H1 (cell line): ENCODE data around the gene RNMT. TPM values are rescaled to one million over a fixed set of nuclear protein-coding genes. Genes with fewer than 3 reads are reported as not detected.

ENCODE experiments used
- CTCF ChIA-PET: fragments of 300-600 bp; sonication (Branson Sonifier 250); formaldehyde crosslinking; loops from one replicate; lab custom pipeline; 2021; ENCODE audit not compliant: partially characterized antibody; lab: Charles Lee
- POLR2A ChIA-PET: fragments of 300-600 bp; sonication (Branson Sonifier 250); formaldehyde crosslinking; loops from one replicate; lab custom pipeline; 2021; ENCODE audit warnings: inconsistent platforms; ENCODE audit not compliant: partially characterized antibody; lab: Charles Lee
- DNase-seq, 2 experiments: peaks; one replicate each; pipeline versions ENCODE4 v3.0.0 to v3.0.0-alpha.2; 2010 to 2022; ENCODE audit warnings: low spot score in 2 of 2, low read depth in 1 of 2, mixed read lengths in 1 of 2
- FAIRE-seq: peaks from 2 replicates; lab custom pipeline; 2011; peaks lifted over from hg19 to GRCh38; lab: Jason Lieb, UNC
- H2AFZ ChIP-seq: 2 replicates; pipeline ENCODE4 v1.8.1; 2012; ENCODE audit warnings: low read length, inconsistent platforms
- H2AK5ac ChIP-seq: 2 replicates; pipeline ENCODE4 v1.6.1; 2013; ENCODE audit warnings: low read depth, low read length
- H2BK120ac ChIP-seq: replicated peaks from 2 replicates; pipeline ENCODE3; 2013; ENCODE audit warnings: low read depth, low read length, inconsistent platforms
- H2BK12ac ChIP-seq: 2 replicates; pipeline ENCODE4 v1.6.1; 2013; ENCODE audit warnings: low read depth, low read length
- H2BK15ac ChIP-seq: 2 replicates; pipeline ENCODE4 v1.6.1; 2013; ENCODE audit warnings: low read length
- H2BK20ac ChIP-seq: 2 replicates; pipeline ENCODE4 v1.6.1; 2013; ENCODE audit warnings: low read length
- H2BK5ac ChIP-seq: 2 replicates; pipeline ENCODE4 v1.6.1; 2013; ENCODE audit warnings: low read depth, low read length
- H3K14ac ChIP-seq: 2 replicates; pipeline ENCODE4 v1.6.1; 2013; ENCODE audit warnings: inconsistent platforms; ENCODE audit not compliant: insufficient read length
- H3K18ac ChIP-seq: 2 replicates; pipeline ENCODE4 v1.6.1; 2013; ENCODE audit warnings: low read length; ENCODE audit errors: extremely low read depth
- H3K23ac ChIP-seq: 2 replicates; pipeline ENCODE4 v1.6.1; 2013; ENCODE audit warnings: inconsistent platforms; ENCODE audit not compliant: insufficient read length
- H3K23me2 ChIP-seq: 2 replicates; pipeline ENCODE4 v1.6.1; 2013; ENCODE audit warnings: low read depth, low read length
- H3K27ac ChIP-seq: 2 replicates; pipeline ENCODE4 v1.6.1; 2011; ENCODE audit warnings: low read depth, low read length, inconsistent platforms
- H3K27me3 ChIP-seq, 4 experiments: replicated peaks in 1 of 4; 1 replicate in 1 of 4; 2 replicates in 3 of 4; pipeline versions ENCODE4 v1.6.1 to v1.8.1; 2011 to 2013; ENCODE audit warnings: low read length in 3 of 4, mild to moderate bottlenecking in 3 of 4, inconsistent platforms in 2 of 4, mixed read lengths in 2 of 4, moderate library complexity in 1 of 4; ENCODE audit not compliant: control insufficient read depth in 3 of 4, insufficient read depth in 3 of 4; ENCODE audit errors: extremely low read depth in 1 of 4
- H3K36me3 ChIP-seq, 4 experiments: 2 replicates each; pipeline versions ENCODE4 v1.6.1 to v1.8.1; 2011 to 2013; ENCODE audit warnings: mild to moderate bottlenecking in 4 of 4, low read length in 3 of 4, moderate library complexity in 2 of 4, control low read depth in 1 of 4, inconsistent platforms in 1 of 4; ENCODE audit not compliant: insufficient read depth in 4 of 4, control insufficient read depth in 2 of 4
- H3K4ac ChIP-seq: replicated peaks from 2 replicates; pipeline ENCODE3; 2013; ENCODE audit warnings: low read length, low read depth, mixed read lengths, inconsistent platforms; ENCODE audit not compliant: insufficient read length
- H3K4me1 ChIP-seq, 4 experiments: replicated peaks in 1 of 4; 1 replicate in 1 of 4; 2 replicates in 3 of 4; pipeline versions ENCODE4 v1.6.1 to v1.8.1; 2011 to 2013; ENCODE audit warnings: low read length in 3 of 4, inconsistent platforms in 2 of 4, mixed read lengths in 1 of 4; ENCODE audit not compliant: insufficient read depth in 4 of 4, control insufficient read depth in 3 of 4
- H3K4me2 ChIP-seq, 2 experiments: 2 replicates each; pipeline versions ENCODE4 v1.6.1 to v1.8.1; 2011 to 2013; ENCODE audit warnings: low read depth in 2 of 2, low read length in 2 of 2, control low read depth in 1 of 2, inconsistent platforms in 1 of 2, mild to moderate bottlenecking in 1 of 2; ENCODE audit not compliant: insufficient read depth in 1 of 2
- H3K4me3 ChIP-seq, 4 experiments: fragments of 200-600, 300-600 bp in 1 of 4; sonication (generic), shearing (Covaris generic), sonication (Bioruptor Twin) in 1 of 4; 2 replicates each; pipeline versions ENCODE4 v1.5.1 to v1.8.1; 2011 to 2016; ENCODE audit warnings: low read length in 4 of 4, low read depth in 3 of 4, control low read depth in 2 of 4, inconsistent platforms in 2 of 4, mild to moderate bottlenecking in 2 of 4, mixed read lengths in 1 of 4, moderate library complexity in 1 of 4; ENCODE audit not compliant: insufficient read depth in 2 of 4; ENCODE audit errors: extremely low read depth in 1 of 4
- H3K56ac ChIP-seq: replicated peaks from 2 replicates; pipeline ENCODE3; 2013; ENCODE audit warnings: low read depth, mild to moderate bottlenecking, mixed read lengths, low read length, inconsistent platforms; ENCODE audit not compliant: insufficient read length
- H3K79me1 ChIP-seq: 2 replicates; pipeline ENCODE4 v1.6.1; 2013; ENCODE audit warnings: low read depth, low read length, control low read depth
- H3K79me2 ChIP-seq, 2 experiments: 2 replicates each; pipeline versions ENCODE4 v1.6.1 to v1.8.1; 2012 to 2013; ENCODE audit warnings: low read length in 2 of 2, mild to moderate bottlenecking in 2 of 2, inconsistent platforms in 1 of 2; ENCODE audit not compliant: insufficient read depth in 2 of 2, control insufficient read depth in 1 of 2
- H3K9ac ChIP-seq, 4 experiments: replicated peaks in 1 of 4; 1 replicate in 1 of 4; 2 replicates in 3 of 4; pipeline versions ENCODE4 v1.6.1 to v1.8.1; 2011 to 2013; ENCODE audit warnings: low read depth in 3 of 4, low read length in 3 of 4, control low read depth in 2 of 4, mild to moderate bottlenecking in 2 of 4, moderate library complexity in 2 of 4, inconsistent platforms in 1 of 4; ENCODE audit errors: extremely low read depth in 1 of 4
- H3K9me3 ChIP-seq, 2 experiments: 2 replicates each; pipeline versions ENCODE4 v1.6.1 to v1.8.1; 2012 to 2013; ENCODE audit warnings: mild to moderate bottlenecking in 2 of 2, moderate library complexity in 2 of 2, control low read depth in 1 of 2, inconsistent platforms in 1 of 2, low read depth in 1 of 2, low read length in 1 of 2, mixed read lengths in 1 of 2; ENCODE audit not compliant: insufficient read depth in 2 of 2
- H4K20me1 ChIP-seq, 2 experiments: replicated peaks in 1 of 2; 2 replicates each; pipeline versions ENCODE3 to v1.8.1; 2011 to 2013; ENCODE audit warnings: inconsistent platforms in 2 of 2, low read length in 2 of 2, mild to moderate bottlenecking in 1 of 2; ENCODE audit not compliant: insufficient read depth in 2 of 2, control insufficient read depth in 1 of 2
- H4K5ac ChIP-seq: 2 replicates; pipeline ENCODE4 v1.6.1; 2013; ENCODE audit warnings: low read length, low read depth, mixed read lengths, inconsistent platforms; ENCODE audit not compliant: insufficient read length
- H4K8ac ChIP-seq: 2 replicates; pipeline ENCODE4 v1.8.0; 2013; ENCODE audit warnings: mild to moderate bottlenecking, moderate library complexity, low read length, inconsistent platforms; ENCODE audit not compliant: insufficient read depth; ENCODE audit errors: extremely low read depth
- H4K91ac ChIP-seq: replicated peaks from 2 replicates; pipeline ENCODE3; 2013; ENCODE audit warnings: low read length, mixed read lengths, inconsistent platforms; ENCODE audit not compliant: insufficient read length
- BACH1 ChIP-seq: IDR thresholded peaks from 2 replicates; pipeline ENCODE4 v1.6.1; 2012; ENCODE audit warnings: low read length, improper control_type of control experiment
- CREB1 ChIP-seq: IDR thresholded peaks from 2 replicates; pipeline ENCODE4 v1.6.1; 2012; ENCODE audit warnings: inconsistent platforms
- RFX5 ChIP-seq: IDR thresholded peaks from 2 replicates; pipeline ENCODE4 v1.6.1; 2011; ENCODE audit warnings: low read depth, low read length, improper control_type of control experiment, borderline replicate concordance
- RNF2 ChIP-seq: fragments of 200-900, 300-1000 bp; sonication (generic); IDR thresholded peaks from 2 replicates; pipeline ENCODE4 v1.7.1; 2016; ENCODE audit warnings: borderline replicate concordance, low read depth, mild to moderate bottlenecking, antibody characterized with exemption, low read length; ENCODE audit not compliant: poor library complexity, severe bottlenecking; ENCODE audit errors: missing control alignments
- SP4 ChIP-seq: IDR thresholded peaks from 2 replicates; pipeline ENCODE4 v1.6.1; 2012; ENCODE audit warnings: low read length, inconsistent platforms
- SUZ12 ChIP-seq: fragments of 200-600 bp; sonication (generic); IDR thresholded peaks from 2 replicates; pipeline ENCODE4 v1.6.1; 2012; ENCODE audit warnings: mild to moderate bottlenecking, inconsistent platforms, low read length, moderate library complexity, mixed read lengths
- TAF7 ChIP-seq: optimal IDR thresholded peaks from 2 replicates; pipeline ENCODE3; 2011; ENCODE audit warnings: low read depth, mild to moderate bottlenecking, inconsistent platforms, low read length, moderate library complexity, borderline replicate concordance
- TEAD4 ChIP-seq: IDR thresholded peaks from 2 replicates; pipeline ENCODE4 v1.6.1; 2012; ENCODE audit warnings: low read depth, low read length, inconsistent platforms, mixed read lengths
- WGBS, 2 experiments: shearing (Covaris generic) in 1 of 2; methylation state at CpG; one replicate each; pipeline versions ENCODE4 v1.1.6 to v1.1.7; 2013 to 2015; ENCODE audit warnings: low lambda C conversion rate in 2 of 2, mixed read lengths in 2 of 2, inconsistent platforms in 1 of 2, low coverage in 1 of 2, missing lambda C conversion rate in 1 of 2; ENCODE audit not compliant: insufficient replicate concordance in 2 of 2, insufficient coverage in 1 of 2, insufficient read length in 1 of 2; ENCODE audit errors: extremely low coverage in 1 of 2, missing lambda C conversion rate in 1 of 2; 5-methylcytosine and 5-hydroxymethylcytosine counted together
- polyA plus RNA-seq, 7 experiments: library from polyadenylated mRNA; depleted of rRNA in 3 of 7; stranded (reverse) in 5 of 7; unstranded in 2 of 7; fragments of >200 nt in 5 of 7; fragments of 200-250 nt in 2 of 7; gene quantifications; 1 replicate in 5 of 7; 2 replicates in 1 of 7; 4 replicates in 1 of 7; pipeline versions ENCODE4 v1.2.1 to v1.2.3, GENCODE V29; 2011 to 2013; ENCODE audit warnings: missing spikeins in 2 of 7, mixed read lengths in 2 of 7
- total RNA-seq: library from RNA; stranded (reverse); fragmentation: NEBNext Ultra II Directional; extraction: Animal tissue kit (Norgen Biotek cat#: 25700); gene quantifications from 2 replicates; pipeline ENCODE4 v1.2.1, GENCODE V29; 2021
- TF ChIP-seq, protein P1 (sequence below), 3 experiments: IDR thresholded peaks; 1 replicate in 2 of 3; 2 replicates in 1 of 3; pipeline versions ENCODE4 v1.5.1 to v1.6.1; 2011; ENCODE audit warnings: low read length in 3 of 3, mild to moderate bottlenecking in 3 of 3, inconsistent platforms in 2 of 3, low read depth in 1 of 3, moderate library complexity in 1 of 3; ENCODE audit not compliant: insufficient read depth in 1 of 3; ENCODE audit errors: control extremely low read depth in 1 of 3

The RNMT gene
- total and polyA plus RNA-seq, 2 of the 8 experiments (the other 6 are each of a cell fraction or from before 2014, with no cell fraction given) = 25.3 to 63.5 TPM

DNA sequence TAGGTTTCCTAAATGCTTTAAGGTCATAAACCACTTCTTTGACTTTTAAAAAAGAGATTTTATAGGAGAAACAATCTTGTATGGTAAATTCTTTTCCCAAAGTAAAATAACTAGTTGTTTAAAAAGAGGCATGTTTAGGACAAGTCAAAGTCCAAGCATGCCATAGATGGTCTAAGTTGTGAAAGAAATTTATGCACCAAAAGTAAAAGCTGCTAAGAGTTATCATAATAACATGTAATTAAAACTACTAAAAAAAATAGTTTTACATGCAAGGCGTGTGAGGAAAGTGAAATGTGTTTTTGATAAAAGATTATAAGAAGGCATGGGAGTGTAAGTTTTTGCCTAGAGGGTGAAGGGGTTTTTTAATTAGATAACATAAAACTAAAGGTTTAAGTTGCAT is 22.6 kb upstream of the RNMT start:
- Histone ChIP-seq H2BK20ac (no peak overlapping the region), H3K9ac (no peak overlapping the region), H3K18ac (no peak overlapping the region), H3K27ac (no peak overlapping the region), H4K91ac (no peak overlapping the region), H3K79me1 (no peaks in the 10 kb centered on the region), H2BK5ac (no peak overlapping the region), H3K9me3 (peaks cover 33 to 39% of the 10 kb centered on the region in 2 experiments), H3K4me1 (no peaks in the 10 kb centered on the region), H3K56ac (no peak overlapping the region), H4K8ac (no peak overlapping the region), H3K4ac (no peak overlapping the region), H3K14ac (no peak overlapping the region), H3K4me3 (no peak overlapping the region), H2BK12ac (no peak overlapping the region), H2BK15ac (no peak overlapping the region), H3K79me2 (peaks cover 0 to 51% of the 10 kb centered on the region in 2 experiments; a peak in 2 of 4 replicates), H2AK5ac (no peak overlapping the region), H2BK120ac (no peak overlapping the region), H3K27me3 (no peaks in the 10 kb centered on the region), H3K23ac (no peak overlapping the region), H4K20me1 (no peaks in the 10 kb centered on the region), H4K5ac (no peak overlapping the region), H3K23me2 (no peaks in the 10 kb centered on the region), H3K4me2 (no peak overlapping the region), H3K36me3 (peaks cover 0 to 20% (median 3%) of the 10 kb centered on the region in 4 experiments; a peak in 4 of 8 replicates), H2AFZ (no peak overlapping the region)
- ChIA-PET POLR2A (no interaction called here), CTCF (no interaction called here)
- FAIRE-seq (no peak), DNase-seq (no peak)
- TF ChIP-seq, protein P1, sequence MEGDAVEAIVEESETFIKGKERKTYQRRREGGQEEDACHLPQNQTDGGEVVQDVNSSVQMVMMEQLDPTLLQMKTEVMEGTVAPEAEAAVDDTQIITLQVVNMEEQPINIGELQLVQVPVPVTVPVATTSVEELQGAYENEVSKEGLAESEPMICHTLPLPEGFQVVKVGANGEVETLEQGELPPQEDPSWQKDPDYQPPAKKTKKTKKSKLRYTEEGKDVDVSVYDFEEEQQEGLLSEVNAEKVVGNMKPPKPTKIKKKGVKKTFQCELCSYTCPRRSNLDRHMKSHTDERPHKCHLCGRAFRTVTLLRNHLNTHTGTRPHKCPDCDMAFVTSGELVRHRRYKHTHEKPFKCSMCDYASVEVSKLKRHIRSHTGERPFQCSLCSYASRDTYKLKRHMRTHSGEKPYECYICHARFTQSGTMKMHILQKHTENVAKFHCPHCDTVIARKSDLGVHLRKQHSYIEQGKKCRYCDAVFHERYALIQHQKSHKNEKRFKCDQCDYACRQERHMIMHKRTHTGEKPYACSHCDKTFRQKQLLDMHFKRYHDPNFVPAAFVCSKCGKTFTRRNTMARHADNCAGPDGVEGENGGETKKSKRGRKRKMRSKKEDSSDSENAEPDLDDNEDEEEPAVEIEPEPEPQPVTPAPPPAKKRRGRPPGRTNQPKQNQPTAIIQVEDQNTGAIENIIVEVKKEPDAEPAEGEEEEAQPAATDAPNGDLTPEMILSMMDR (IDR thresholded peaks at IDR 0.05; ENCODE audit: control extremely low read depth in 1 of 3, insufficient read depth in 1 of 3, low read depth in 1 of 3, low read length in 3 of 3) = no peak
- TF ChIP-seq SUZ12 = no peak
- TF ChIP-seq TAF7 = no peak
- TF ChIP-seq SP4 = no peak
- no peak for TF ChIP-seq BACH1
- TF ChIP-seq TEAD4 = no peak
- TF ChIP-seq CREB1 = no peak
- TF ChIP-seq RFX5 = no peak
- no peak for TF ChIP-seq RNF2
- WGBS, 2 experiments = 78% methylated on average over 1 of the region's 1 CpG; no CpG with 5 or more reads in 1 of the 2 experiments
